Liver (tissue), 9 donors: Measurements from ENCODE around the gene RPS6KA2. TPM values are rescaled to one million over a fixed set of nuclear protein-coding genes. Genes with fewer than 3 reads are reported as not detected.

Source experiments
- DNase-seq: peaks from one replicate; pipeline ENCODE4 v3.0.0-alpha.2; 2017; ENCODE audit warnings: low spot score
- H3K27ac ChIP-seq, 2 donors: one replicate each; pipeline ENCODE4 v1.7.0; 2013; ENCODE audit warnings: inconsistent platforms in 2 of 2, low read length in 2 of 2, control low read depth in 1 of 2, low read depth in 1 of 2, mild to moderate bottlenecking in 1 of 2
- H3K27me3 ChIP-seq, 4 donors: one replicate each; pipeline versions ENCODE4 v1.6.1 to v1.7.0; 2013; ENCODE audit warnings: low read length in 3 of 4, inconsistent platforms in 1 of 4, mild to moderate bottlenecking in 1 of 4, moderate library complexity in 1 of 4; ENCODE audit not compliant: control insufficient read depth in 4 of 4, insufficient read depth in 4 of 4
- H3K36me3 ChIP-seq, 4 donors: one replicate each; pipeline versions ENCODE4 v1.6.1 to v1.7.0; 2013; ENCODE audit warnings: low read length in 3 of 4, mild to moderate bottlenecking in 3 of 4, low read depth in 1 of 4, moderate library complexity in 1 of 4; ENCODE audit not compliant: control insufficient read depth in 4 of 4, insufficient read depth in 3 of 4
- H3K4me1 ChIP-seq, 4 donors: one replicate each; pipeline versions ENCODE4 v1.6.1 to v1.7.0; 2013; ENCODE audit warnings: low read length in 3 of 4, mild to moderate bottlenecking in 3 of 4, moderate library complexity in 1 of 4; ENCODE audit not compliant: control insufficient read depth in 4 of 4, insufficient read depth in 4 of 4
- H3K4me3 ChIP-seq, 3 donors: one replicate each; pipeline versions ENCODE4 v1.6.1 to v1.7.0; 2013; ENCODE audit warnings: low read length in 3 of 3, control low read depth in 1 of 3, low read depth in 1 of 3, mild to moderate bottlenecking in 1 of 3
- H3K9ac ChIP-seq, 2 donors: one replicate each; pipeline ENCODE4 v1.7.0; 2013; ENCODE audit warnings: low read length in 2 of 2, mild to moderate bottlenecking in 2 of 2, moderate library complexity in 2 of 2, control low read depth in 1 of 2, low read depth in 1 of 2
- H3K9me3 ChIP-seq, 4 donors: one replicate each; pipeline versions ENCODE4 v1.6.1 to v1.7.0; 2013; ENCODE audit warnings: low read length in 3 of 4; ENCODE audit not compliant: control insufficient read depth in 4 of 4
- ATF3 ChIP-seq: IDR thresholded peaks from 2 replicates; pipeline ENCODE4 v1.6.1; 2016; ENCODE audit warnings: antibody characterized with exemption
- CTCF ChIP-seq: fragments of 150-350 bp; IDR thresholded peaks from 2 replicates; pipeline ENCODE4 v1.5.1; 2017; ENCODE audit warnings: improper control_type of control experiment, low read depth, low read length; ENCODE audit not compliant: missing input control
- EGR1 ChIP-seq, 2 donors: IDR thresholded peaks; 2 replicates each; pipeline ENCODE4 v1.6.1; 2016 to 2018; ENCODE audit warnings: antibody characterized with exemption in 2 of 2, low read depth in 2 of 2
- FOXA1 ChIP-seq: IDR thresholded peaks from 2 replicates; pipeline ENCODE4 v1.6.1; 2016; ENCODE audit warnings: antibody characterized with exemption
- FOXA2 ChIP-seq: IDR thresholded peaks from 2 replicates; pipeline ENCODE4 v1.6.1; 2016; ENCODE audit warnings: antibody characterized with exemption
- HNF4A ChIP-seq, 2 donors: conservative IDR thresholded peaks; 2 replicates each; pipeline ENCODE4 v1.6.1; 2016; ENCODE audit warnings: antibody characterized with exemption in 2 of 2, mild to moderate bottlenecking in 2 of 2
- HNF4G ChIP-seq: IDR thresholded peaks from 2 replicates; pipeline ENCODE4 v1.6.1; 2016; ENCODE audit warnings: antibody characterized with exemption
- JUND ChIP-seq, 2 donors: IDR thresholded peaks; 2 replicates each; pipeline ENCODE4 v1.6.1; 2016; ENCODE audit warnings: antibody characterized with exemption in 2 of 2
- MAX ChIP-seq: IDR thresholded peaks from 2 replicates; pipeline ENCODE4 v1.6.1; 2016; ENCODE audit warnings: antibody characterized with exemption
- SP1 ChIP-seq: IDR thresholded peaks from 2 replicates; pipeline ENCODE4 v1.6.1; 2018; ENCODE audit warnings: antibody characterized with exemption, mild to moderate bottlenecking
- TAF1 ChIP-seq: conservative IDR thresholded peaks from 2 replicates; pipeline ENCODE4 v1.6.1; 2016; ENCODE audit warnings: antibody characterized with exemption, mild to moderate bottlenecking
- YY1 ChIP-seq: IDR thresholded peaks from 2 replicates; pipeline ENCODE4 v1.6.1; 2016; ENCODE audit warnings: antibody characterized with exemption, mild to moderate bottlenecking
- WGBS: extraction: QIAGEN DNeasy Blood & Tissue Kit; methylation state at CpG from one replicate; pipeline ENCODE4 v1.1.7; 2013; 5-methylcytosine and 5-hydroxymethylcytosine counted together
- polyA plus RNA-seq, 2 donors: library from polyadenylated mRNA; stranded (reverse) in 1 of 2; unstranded in 1 of 2; fragments of 200-250 nt in 1 of 2; fragments of >200 nt in 1 of 2; fragmentation: Nextera tagmentation in 1 of 2; extraction: Ambion mirVana in 1 of 2; gene quantifications; one replicate each; pipeline versions ENCODE4 v1.2.1 to v1.2.3, GENCODE V29; 2013 to 2015
- total RNA-seq, 2 donors: library from RNA; depleted of rRNA; stranded (reverse); fragments of >200 nt; gene quantifications; one replicate each; pipeline ENCODE4 v1.2.3, GENCODE V29; 2014
- TF ChIP-seq, protein P1 (sequence below): IDR thresholded peaks from 2 replicates; pipeline ENCODE4 v1.6.1; 2016; ENCODE audit warnings: antibody characterized with exemption
- TF ChIP-seq, protein P2 (sequence below): IDR thresholded peaks from 2 replicates; pipeline ENCODE4 v1.6.1; 2016; ENCODE audit warnings: antibody characterized with exemption, mild to moderate bottlenecking
- donor health status: healthy.
- donor health status: healthy.
- donor health status: healthy.
- donor health status: healthy.
- donor health status: healthy.

Gene RPS6KA2
- total and polyA plus RNA-seq, 4 donors = 2.5 to 9.0 (median 5.0) TPM

DNA sequence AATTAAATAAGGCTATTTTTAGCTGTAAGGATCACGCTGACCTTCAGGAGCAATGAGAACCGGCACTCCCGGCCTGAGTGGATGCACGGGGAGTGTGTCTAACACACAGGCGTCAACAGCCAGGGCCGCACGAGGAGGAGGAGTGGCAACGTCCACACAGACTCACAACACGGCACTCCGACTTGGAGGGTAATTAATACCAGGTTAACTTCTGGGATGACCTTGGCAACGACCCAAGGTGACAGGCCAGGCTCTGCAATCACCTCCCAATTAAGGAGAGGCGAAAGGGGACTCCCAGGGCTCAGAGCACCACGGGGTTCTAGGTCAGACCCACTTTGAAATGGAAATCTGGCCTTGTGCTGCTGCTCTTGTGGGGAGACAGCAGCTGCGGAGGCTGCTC is 124.6 kb downstream of the RPS6KA2 start:
- H3K27ac ChIP-seq = no peak overlapping the region
- H3K9ac ChIP-seq = no peak overlapping the region
- WGBS = 83% methylated on average over 14 of the region's 14 CpGs
- no peak for DNase-seq
- no peaks in the 10 kb centered on the region for H3K27me3 ChIP-seq
- TF ChIP-seq TAF1 (no peak), MAX (no peak), FOXA2 (no peak), EGR1 (IDR thresholded peaks at IDR 0.05; ENCODE audit: low read depth in 2 of 2) (no peak), SP1 (no peak), HNF4A (conservative IDR thresholded peaks at IDR 0.05) (no peak), HNF4G (no peak), FOXA1 (no peak), YY1 (no peak), ATF3 (no peak), JUND (IDR thresholded peaks at IDR 0.05) (no peak), CTCF (no peak)
- TF ChIP-seq, protein P1, sequence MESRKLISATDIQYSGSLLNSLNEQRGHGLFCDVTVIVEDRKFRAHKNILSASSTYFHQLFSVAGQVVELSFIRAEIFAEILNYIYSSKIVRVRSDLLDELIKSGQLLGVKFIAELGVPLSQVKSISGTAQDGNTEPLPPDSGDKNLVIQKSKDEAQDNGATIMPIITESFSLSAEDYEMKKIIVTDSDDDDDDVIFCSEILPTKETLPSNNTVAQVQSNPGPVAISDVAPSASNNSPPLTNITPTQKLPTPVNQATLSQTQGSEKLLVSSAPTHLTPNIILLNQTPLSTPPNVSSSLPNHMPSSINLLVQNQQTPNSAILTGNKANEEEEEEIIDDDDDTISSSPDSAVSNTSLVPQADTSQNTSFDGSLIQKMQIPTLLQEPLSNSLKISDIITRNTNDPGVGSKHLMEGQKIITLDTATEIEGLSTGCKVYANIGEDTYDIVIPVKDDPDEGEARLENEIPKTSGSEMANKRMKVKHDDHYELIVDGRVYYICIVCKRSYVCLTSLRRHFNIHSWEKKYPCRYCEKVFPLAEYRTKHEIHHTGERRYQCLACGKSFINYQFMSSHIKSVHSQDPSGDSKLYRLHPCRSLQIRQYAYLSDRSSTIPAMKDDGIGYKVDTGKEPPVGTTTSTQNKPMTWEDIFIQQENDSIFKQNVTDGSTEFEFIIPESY = no peak
- TF ChIP-seq, protein P2, sequence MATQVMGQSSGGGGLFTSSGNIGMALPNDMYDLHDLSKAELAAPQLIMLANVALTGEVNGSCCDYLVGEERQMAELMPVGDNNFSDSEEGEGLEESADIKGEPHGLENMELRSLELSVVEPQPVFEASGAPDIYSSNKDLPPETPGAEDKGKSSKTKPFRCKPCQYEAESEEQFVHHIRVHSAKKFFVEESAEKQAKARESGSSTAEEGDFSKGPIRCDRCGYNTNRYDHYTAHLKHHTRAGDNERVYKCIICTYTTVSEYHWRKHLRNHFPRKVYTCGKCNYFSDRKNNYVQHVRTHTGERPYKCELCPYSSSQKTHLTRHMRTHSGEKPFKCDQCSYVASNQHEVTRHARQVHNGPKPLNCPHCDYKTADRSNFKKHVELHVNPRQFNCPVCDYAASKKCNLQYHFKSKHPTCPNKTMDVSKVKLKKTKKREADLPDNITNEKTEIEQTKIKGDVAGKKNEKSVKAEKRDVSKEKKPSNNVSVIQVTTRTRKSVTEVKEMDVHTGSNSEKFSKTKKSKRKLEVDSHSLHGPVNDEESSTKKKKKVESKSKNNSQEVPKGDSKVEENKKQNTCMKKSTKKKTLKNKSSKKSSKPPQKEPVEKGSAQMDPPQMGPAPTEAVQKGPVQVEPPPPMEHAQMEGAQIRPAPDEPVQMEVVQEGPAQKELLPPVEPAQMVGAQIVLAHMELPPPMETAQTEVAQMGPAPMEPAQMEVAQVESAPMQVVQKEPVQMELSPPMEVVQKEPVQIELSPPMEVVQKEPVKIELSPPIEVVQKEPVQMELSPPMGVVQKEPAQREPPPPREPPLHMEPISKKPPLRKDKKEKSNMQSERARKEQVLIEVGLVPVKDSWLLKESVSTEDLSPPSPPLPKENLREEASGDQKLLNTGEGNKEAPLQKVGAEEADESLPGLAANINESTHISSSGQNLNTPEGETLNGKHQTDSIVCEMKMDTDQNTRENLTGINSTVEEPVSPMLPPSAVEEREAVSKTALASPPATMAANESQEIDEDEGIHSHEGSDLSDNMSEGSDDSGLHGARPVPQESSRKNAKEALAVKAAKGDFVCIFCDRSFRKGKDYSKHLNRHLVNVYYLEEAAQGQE = no peak
- H3K4me1 ChIP-seq = no peaks in the 10 kb centered on the region
- H3K4me3 ChIP-seq = no peak overlapping the region
- H3K36me3 ChIP-seq = peaks cover 0 to 10% (median 5%) of the 10 kb centered on the region in 4 donors
- H3K9me3 ChIP-seq = no peaks in the 10 kb centered on the region

GRCh38 chr6:166501246-166501645 is 125.8 kb downstream of the RPS6KA2 start:
- Histone ChIP-seq H3K4me1 (no peaks in the 10 kb centered on the region), H3K4me3 (no peak overlapping the region), H3K9me3 (no peaks in the 10 kb centered on the region), H3K27me3 (no peaks in the 10 kb centered on the region), H3K9ac (no peak overlapping the region), H3K36me3 (peaks cover 0 to 12% (median 4%) of the 10 kb centered on the region in 4 donors), H3K27ac (no peak overlapping the region)
- WGBS = 95% methylated on average over 14 of the region's 14 CpGs
- DNase-seq = no peak
- TF ChIP-seq TAF1 = no peak
- TF ChIP-seq FOXA2 = no peak
- TF ChIP-seq YY1 = no peak
- TF ChIP-seq MAX = no peak
- no peak for TF ChIP-seq EGR1 (IDR thresholded peaks at IDR 0.05; ENCODE audit: low read depth in 2 of 2)
- TF ChIP-seq HNF4A (conservative IDR thresholded peaks at IDR 0.05) = no peak
- TF ChIP-seq SP1 = no peak
